Measurements from ENCODE around the gene FOXN1.

FOXN1 gene

GRCh38 chr17:28488533-28489276 is 17.4 kb upstream of the FOXN1 start:
- Mint-ChIP-seq H3K9me3 (ENCODE audit: low read depth) (no peaks in the 10 kb centered on the region), H3K27ac (no peak overlapping the region), H3K4me1 (ENCODE audit: low read depth) (no peaks in the 10 kb centered on the region), H3K4me3 (no peak overlapping the region), H3K36me3 (no peaks in the 10 kb centered on the region), H3K27me3 (no peaks in the 10 kb centered on the region)

GRCh38 chr17:28491286-28491685 is 14.9 kb upstream of the FOXN1 start:
- H3K36me3 Mint-ChIP-seq, result no peaks in the 10 kb centered on the region
- H3K9me3 Mint-ChIP-seq (ENCODE audit: low read depth), result no peaks in the 10 kb centered on the region
- H3K4me3 Mint-ChIP-seq, result no peak overlapping the region
- H3K27me3 Mint-ChIP-seq, result no peaks in the 10 kb centered on the region
- no peaks in the 10 kb centered on the region for H3K4me1 Mint-ChIP-seq (ENCODE audit: low read depth)
- no peak overlapping the region for H3K27ac Mint-ChIP-seq

GRCh38 chr17:28491860-28492259 is 14.3 kb upstream of the FOXN1 start:
- Mint-ChIP-seq H3K4me1 (ENCODE audit: low read depth) (no peaks in the 10 kb centered on the region), H3K4me3 (no peak overlapping the region), H3K9me3 (ENCODE audit: low read depth) (no peaks in the 10 kb centered on the region), H3K36me3 (no peaks in the 10 kb centered on the region), H3K27me3 (no peaks in the 10 kb centered on the region), H3K27ac (no peak overlapping the region)

- no peaks in the 10 kb centered on the region for H3K27me3 Mint-ChIP-seq
- H3K4me1 Mint-ChIP-seq (ENCODE audit: low read depth), result no peaks in the 10 kb centered on the region
- no peaks in the 10 kb centered on the region for H3K9me3 Mint-ChIP-seq (ENCODE audit: low read depth)
- no peak overlapping the region for H3K4me3 Mint-ChIP-seq
- H3K36me3 Mint-ChIP-seq, result no peaks in the 10 kb centered on the region
- H3K27ac Mint-ChIP-seq, result no peak overlapping the region
Observed at GRCh38 chr17:28492352-28493310, 13.5 kb upstream of the FOXN1 start.

- Mint-ChIP-seq H3K36me3 (no peaks in the 10 kb centered on the region), H3K4me1 (ENCODE audit: low read depth) (no peaks in the 10 kb centered on the region), H3K27me3 (no peaks in the 10 kb centered on the region), H3K27ac (no peak overlapping the region), H3K9me3 (ENCODE audit: low read depth) (no peaks in the 10 kb centered on the region), H3K4me3 (no peak overlapping the region)
Observed at GRCh38 chr17:28493460-28493859, 12.7 kb upstream of the FOXN1 start.

- H3K4me1 Mint-ChIP-seq (ENCODE audit: low read depth), result no peaks in the 10 kb centered on the region
- H3K27me3 Mint-ChIP-seq, result no peaks in the 10 kb centered on the region
- H3K36me3 Mint-ChIP-seq, result no peaks in the 10 kb centered on the region
- no peaks in the 10 kb centered on the region for H3K9me3 Mint-ChIP-seq (ENCODE audit: low read depth)
- no peak overlapping the region for H3K4me3 Mint-ChIP-seq
- H3K27ac Mint-ChIP-seq, result no peak overlapping the region
Observed at GRCh38 chr17:28494445-28495188, 11.5 kb upstream of the FOXN1 start.

- no peaks in the 10 kb centered on the region for H3K9me3 Mint-ChIP-seq (ENCODE audit: low read depth)
- no peak overlapping the region for H3K27ac Mint-ChIP-seq
- H3K27me3 Mint-ChIP-seq, result no peaks in the 10 kb centered on the region
- no peak overlapping the region for H3K4me3 Mint-ChIP-seq
- no peaks in the 10 kb centered on the region for H3K36me3 Mint-ChIP-seq
- H3K4me1 Mint-ChIP-seq (ENCODE audit: low read depth), result no peaks in the 10 kb centered on the region
Observed at GRCh38 chr17:28495635-28496034, 10.5 kb upstream of the FOXN1 start.

GRCh38 chr17:28497931-28498330 is 8.2 kb upstream of the FOXN1 start:
- H3K27me3 Mint-ChIP-seq, result no peaks in the 10 kb centered on the region
- no peak overlapping the region for H3K4me3 Mint-ChIP-seq
- no peak overlapping the region for H3K27ac Mint-ChIP-seq
- H3K9me3 Mint-ChIP-seq (ENCODE audit: low read depth), result no peaks in the 10 kb centered on the region
- no peaks in the 10 kb centered on the region for H3K36me3 Mint-ChIP-seq
- H3K4me1 Mint-ChIP-seq (ENCODE audit: low read depth), result no peaks in the 10 kb centered on the region

GRCh38 chr17:28498652-28499363 is 7.3 kb upstream of the FOXN1 start:
- Mint-ChIP-seq H3K27me3 (no peaks in the 10 kb centered on the region), H3K4me1 (ENCODE audit: low read depth) (no peaks in the 10 kb centered on the region), H3K4me3 (no peak overlapping the region), H3K36me3 (no peaks in the 10 kb centered on the region), H3K27ac (no peak overlapping the region), H3K9me3 (ENCODE audit: low read depth) (no peaks in the 10 kb centered on the region)

- Mint-ChIP-seq H3K9me3 (ENCODE audit: low read depth) (no peaks in the 10 kb centered on the region), H3K4me1 (ENCODE audit: low read depth) (no peaks in the 10 kb centered on the region), H3K4me3 (no peak overlapping the region), H3K27ac (no peak overlapping the region), H3K36me3 (no peaks in the 10 kb centered on the region), H3K27me3 (no peaks in the 10 kb centered on the region)
Observed at GRCh38 chr17:28499364-28499664, 6.8 kb upstream of the FOXN1 start.

- Mint-ChIP-seq H3K27me3 (no peaks in the 10 kb centered on the region), H3K9me3 (ENCODE audit: low read depth) (no peaks in the 10 kb centered on the region), H3K27ac (no peak overlapping the region), H3K4me3 (no peak overlapping the region), H3K4me1 (ENCODE audit: low read depth) (no peaks in the 10 kb centered on the region), H3K36me3 (no peaks in the 10 kb centered on the region)
Observed at GRCh38 chr17:28499684-28500357, 6.3 kb upstream of the FOXN1 start.

- Mint-ChIP-seq H3K9me3 (ENCODE audit: low read depth) (no peaks in the 10 kb centered on the region), H3K4me1 (ENCODE audit: low read depth) (no peaks in the 10 kb centered on the region), H3K27ac (no peak overlapping the region), H3K4me3 (no peak overlapping the region), H3K27me3 (no peaks in the 10 kb centered on the region), H3K36me3 (no peaks in the 10 kb centered on the region)
Observed at GRCh38 chr17:28500712-28501379, 5.3 kb upstream of the FOXN1 start.

- H3K4me1 Mint-ChIP-seq (ENCODE audit: low read depth), result no peaks in the 10 kb centered on the region
- H3K36me3 Mint-ChIP-seq, result no peaks in the 10 kb centered on the region
- no peak overlapping the region for H3K27ac Mint-ChIP-seq
- H3K9me3 Mint-ChIP-seq (ENCODE audit: low read depth), result no peaks in the 10 kb centered on the region
- no peaks in the 10 kb centered on the region for H3K27me3 Mint-ChIP-seq
- no peak overlapping the region for H3K4me3 Mint-ChIP-seq
Observed at GRCh38 chr17:28501421-28502284, 4.5 kb upstream of the FOXN1 start.

All from activated naive CD8-positive, alpha-beta T cell (primary cell).